SK-N-MC (cell line): ENCODE data around the gene VAV2.

ENCODE experiments used
- EZH2 ChIP-seq: fragments of 200-600 bp; sonication (generic); IDR thresholded peaks from one replicate; pipeline ENCODE4 v1.6.1; 2017; ENCODE audit warnings: antibody characterized with exemption
- POLR2AphosphoS5 ChIP-seq: IDR thresholded peaks from 2 replicates; pipeline ENCODE4 v1.6.1; 2012; ENCODE audit warnings: mild to moderate bottlenecking, low read depth, low read length, borderline replicate concordance

GRCh38 chr9:133731876-133732638, 260.1 kb downstream of the VAV2 start:
- no peak for TF ChIP-seq POLR2AphosphoS5
- no peak for TF ChIP-seq EZH2
